GM12873 (cell line): ENCODE data around the gene PSMD3.

Experiments used
- CTCF ChIP-seq: IDR thresholded peaks from 2 replicates; pipeline ENCODE4 v1.5.1; 2012; ENCODE audit warnings: low read depth, mild to moderate bottlenecking, moderate library complexity, low read length, control low read depth; ENCODE audit not compliant: insufficient read depth; ENCODE audit errors: missing control alignments

Gene PSMD3

GRCh38 chr17:39951924-39952679 is 28.5 kb upstream of the PSMD3 start:
- TF ChIP-seq CTCF, result no peak

- TF ChIP-seq CTCF, result no peak
These were observed 27.7 kb upstream of the PSMD3 start for GRCh38 chr17:39952680-39953470.

- no peak for TF ChIP-seq CTCF
These were observed 27.1 kb upstream of the PSMD3 start for GRCh38 chr17:39953471-39953888.

- TF ChIP-seq CTCF, result no peak
These were observed 25.7 kb upstream of the PSMD3 start for GRCh38 chr17:39954876-39955275.

- TF ChIP-seq CTCF, result no peak
These were observed 24.8 kb upstream of the PSMD3 start for GRCh38 chr17:39955726-39956225.

GRCh38 chr17:39960524-39961041 is 20.0 kb upstream of the PSMD3 start:
- TF ChIP-seq CTCF, result no peak

- TF ChIP-seq CTCF, result no peak
These were observed 17.9 kb upstream of the PSMD3 start, which contains the start of gene GSDMA for GRCh38 chr17:39962642-39963220. Gene GSDMA, plus strand, starts transcription at chr17:39963004. Its CDS starts 2,684 bp downstream, at chr17:39965688.
